Measurements from ENCODE around the gene KRT85. TPM values are rescaled to one million over a fixed set of nuclear protein-coding genes. Genes with fewer than 3 reads are reported as not detected.

KRT85 gene
- total RNA-seq, 2 donors from 2014 or later = not detected

- Mint-ChIP-seq H3K27me3 (ENCODE audit: insufficient read depth) (peaks cover 12% of the 10 kb centered on the region), H3K4me3 (no peak overlapping the region), H3K27ac (no peak overlapping the region), H3K4me1 (peaks cover 12% of the 10 kb centered on the region), H3K9me3 (no peaks in the 10 kb centered on the region), H3K36me3 (ENCODE audit: low read depth) (no peaks in the 10 kb centered on the region)
- H3K4me3 ChIP-seq (ENCODE audit: low read length) = no peak overlapping the region
- no peak for TF ChIP-seq CTCF (conservative IDR thresholded peaks at IDR 0.05)
- WGBS, 2 experiments (ENCODE audit: insufficient coverage in 1 of 2, insufficient read length in 1 of 2) = 82 to 87% methylated on average over 5 of the region's 5 CpGs
- DNase-seq = no peak
- no peak overlapping the region for H3K27ac ChIP-seq (ENCODE audit: low read depth, low read length)
- H3K4me1 ChIP-seq (ENCODE audit: control insufficient read depth, insufficient read depth, low read length) = no peaks in the 10 kb centered on the region
- H3K27me3 ChIP-seq (ENCODE audit: control insufficient read depth, insufficient read depth, low read length, poor library complexity, severe bottlenecking) = no peaks in the 10 kb centered on the region
- no peaks in the 10 kb centered on the region for H3K9me3 ChIP-seq (ENCODE audit: control insufficient read depth, low read length)
- H3K9ac ChIP-seq (ENCODE audit: extremely low read depth, low read length, poor library complexity, severe bottlenecking) = no peak overlapping the region
- H3K36me3 ChIP-seq (ENCODE audit: control insufficient read depth, insufficient read depth, low read length) = no peaks in the 10 kb centered on the region
These were observed 34.2 kb upstream of the KRT85 start for GRCh38 chr12:52401526-52401925.

- Mint-ChIP-seq H3K4me1 (peaks cover 12% of the 10 kb centered on the region), H3K9me3 (no peaks in the 10 kb centered on the region), H3K4me3 (no peak overlapping the region), H3K27ac (no peak overlapping the region), H3K27me3 (ENCODE audit: insufficient read depth) (peaks cover 12% of the 10 kb centered on the region), H3K36me3 (ENCODE audit: low read depth) (no peaks in the 10 kb centered on the region)
- H3K4me1 ChIP-seq (ENCODE audit: control insufficient read depth, insufficient read depth, low read length) = no peaks in the 10 kb centered on the region
- WGBS, 2 experiments (ENCODE audit: insufficient coverage in 1 of 2, insufficient read length in 1 of 2) = 89 to 96% methylated on average over 5 to 9 of the region's 9 CpGs
- TF ChIP-seq CTCF (conservative IDR thresholded peaks at IDR 0.05) = no peak
- H3K4me3 ChIP-seq (ENCODE audit: low read length) = no peak overlapping the region
- no peak overlapping the region for H3K9ac ChIP-seq (ENCODE audit: extremely low read depth, low read length, poor library complexity, severe bottlenecking)
- DNase-seq = no peak
- H3K36me3 ChIP-seq (ENCODE audit: control insufficient read depth, insufficient read depth, low read length) = no peaks in the 10 kb centered on the region
- no peaks in the 10 kb centered on the region for H3K27me3 ChIP-seq (ENCODE audit: control insufficient read depth, insufficient read depth, low read length, poor library complexity, severe bottlenecking)
- H3K27ac ChIP-seq (ENCODE audit: low read depth, low read length) = no peak overlapping the region
- no peaks in the 10 kb centered on the region for H3K9me3 ChIP-seq (ENCODE audit: control insufficient read depth, low read length)
These were observed 33.6 kb upstream of the KRT85 start for GRCh38 chr12:52400906-52401305.

DNA sequence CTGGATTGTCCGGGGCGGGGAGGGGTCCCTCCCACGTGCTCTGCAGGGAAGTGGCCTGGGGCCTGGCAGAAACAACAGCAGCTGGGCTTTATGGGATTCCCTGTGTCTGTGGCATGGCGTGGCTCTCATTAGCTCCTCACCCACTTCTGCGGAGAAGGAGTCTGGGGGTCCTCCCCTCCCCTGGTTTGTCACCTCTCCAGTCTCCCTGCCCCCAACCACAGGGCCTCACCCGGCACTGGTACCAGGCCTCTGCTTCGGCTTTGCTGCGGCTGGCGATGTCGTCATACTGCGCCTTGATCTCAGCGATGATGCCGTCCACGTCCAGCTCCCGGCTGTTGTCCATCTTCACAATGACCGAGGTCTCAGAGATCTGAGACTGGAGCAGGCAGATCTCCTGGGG is 32.5 kb upstream of the KRT85 start:
- TF ChIP-seq CTCF (conservative IDR thresholded peaks at IDR 0.05) = no peak
- Mint-ChIP-seq H3K27ac (peak overlapping the region; percentile 19), H3K36me3 (ENCODE audit: low read depth) (no peaks in the 10 kb centered on the region), H3K27me3 (ENCODE audit: insufficient read depth) (peaks cover 13% of the 10 kb centered on the region), H3K4me1 (peaks cover 12% of the 10 kb centered on the region), H3K9me3 (no peaks in the 10 kb centered on the region), H3K4me3 (no peak overlapping the region)
- DNase-seq = no peak
- H3K36me3 ChIP-seq (ENCODE audit: control insufficient read depth, insufficient read depth, low read length) = no peaks in the 10 kb centered on the region
- no peaks in the 10 kb centered on the region for H3K27me3 ChIP-seq (ENCODE audit: control insufficient read depth, insufficient read depth, low read length, poor library complexity, severe bottlenecking)
- H3K4me1 ChIP-seq (ENCODE audit: control insufficient read depth, insufficient read depth, low read length) = no peaks in the 10 kb centered on the region
- H3K9ac ChIP-seq (ENCODE audit: extremely low read depth, low read length, poor library complexity, severe bottlenecking) = no peak overlapping the region
- no peaks in the 10 kb centered on the region for H3K9me3 ChIP-seq (ENCODE audit: control insufficient read depth, low read length)
- H3K4me3 ChIP-seq (ENCODE audit: low read length) = no peak overlapping the region
- WGBS, 2 experiments (ENCODE audit: insufficient coverage in 1 of 2, insufficient read length in 1 of 2) = 90 to 94% methylated on average over 14 to 16 of the region's 16 CpGs
- H3K27ac ChIP-seq (ENCODE audit: low read depth, low read length) = no peak overlapping the region
